OCI-LY1 (cell line): ENCODE data around the gene NEK6.

Experiments
- H2AFZ ChIP-seq: fragments of 200-600 bp; sonication (generic), shearing (Covaris generic); 2 replicates; pipeline ENCODE4 v1.6.0; 2014; ENCODE audit warnings: antibody characterized with exemption, mild to moderate bottlenecking, low read length
- H3F3A ChIP-seq: fragments of 200-600 bp; sonication (generic), shearing (Covaris generic); 2 replicates; pipeline ENCODE4 v1.6.0; 2014; ENCODE audit warnings: mild to moderate bottlenecking, antibody characterized with exemption, low read length, moderate library complexity; ENCODE audit not compliant: insufficient read depth
- H3K27ac ChIP-seq: fragments of 200-600 bp; sonication (generic); 2 replicates; pipeline ENCODE4 v1.5.1; 2014; ENCODE audit warnings: low read length, mixed run types, mild to moderate bottlenecking, low read depth; ENCODE audit not compliant: poor library complexity, severe bottlenecking
- H3K27me3 ChIP-seq: fragments of 200-600 bp; sonication (generic); 2 replicates; pipeline ENCODE4 v1.6.0; 2014; ENCODE audit warnings: antibody characterized with exemption, mild to moderate bottlenecking, low read length, moderate library complexity; ENCODE audit not compliant: insufficient read depth
- H3K36me3 ChIP-seq: fragments of 200-600 bp; sonication (generic); 2 replicates; pipeline ENCODE4 v1.6.1; 2014; ENCODE audit warnings: mild to moderate bottlenecking, antibody characterized with exemption, low read length, moderate library complexity, mixed read lengths; ENCODE audit not compliant: insufficient read depth
- H3K4me1 ChIP-seq: fragments of 200-600 bp; sonication (generic); 2 replicates; pipeline ENCODE4 v1.5.1; 2014; ENCODE audit warnings: mild to moderate bottlenecking, low read length, moderate library complexity; ENCODE audit not compliant: insufficient read depth, severe bottlenecking
- H3K4me2 ChIP-seq: fragments of 200-600 bp; sonication (generic), shearing (Covaris generic); 2 replicates; pipeline ENCODE4 v1.6.1; 2014; ENCODE audit warnings: low read length
- H3K4me3 ChIP-seq: fragments of 200-600 bp; sonication (generic); 2 replicates; pipeline ENCODE4 v1.5.1; 2014; ENCODE audit warnings: low read length, low read depth, mild to moderate bottlenecking, mixed read lengths; ENCODE audit not compliant: poor library complexity, severe bottlenecking
- H3K79me2 ChIP-seq: fragments of 200-600 bp; shearing (Covaris generic); 2 replicates; pipeline ENCODE4 v1.6.1; 2016; ENCODE audit warnings: mixed run types, low read length, mixed read lengths; ENCODE audit not compliant: insufficient read depth
- H3K9ac ChIP-seq: fragments of 200-600 bp; sonication (generic), shearing (Covaris generic); 2 replicates; pipeline ENCODE4 v1.6.1; 2014; ENCODE audit warnings: mild to moderate bottlenecking, low read length, mixed read lengths
- H3K9me2 ChIP-seq: fragments of 200-600 bp; sonication (generic), shearing (Covaris generic); 2 replicates; pipeline ENCODE4 v1.6.1; 2014; ENCODE audit warnings: low read depth, mild to moderate bottlenecking, low read length, mixed read lengths
- H3K9me3 ChIP-seq: fragments of 200-600 bp; shearing (Covaris generic); 2 replicates; pipeline ENCODE4 v1.6.1; 2014; ENCODE audit warnings: low read length, mixed read lengths
- H4K20me1 ChIP-seq: fragments of 200-600 bp; sonication (generic), shearing (Covaris generic); 2 replicates; pipeline ENCODE4 v1.6.0; 2016; ENCODE audit warnings: mild to moderate bottlenecking, low read length; ENCODE audit not compliant: insufficient read depth
- CTCF ChIP-seq: fragments of 200-600 bp; sonication (generic), shearing (Covaris generic); IDR thresholded peaks from 2 replicates; pipeline ENCODE4 v1.5.1; 2017; ENCODE audit warnings: mild to moderate bottlenecking, antibody characterized with exemption, low read length, moderate library complexity, mixed read lengths
- EZH2 ChIP-seq: fragments of 200-600 bp; sonication (generic), shearing (Covaris generic); IDR thresholded peaks from 2 replicates; pipeline ENCODE4 v1.8.0; 2017; ENCODE audit warnings: borderline replicate concordance, mixed run types, mild to moderate bottlenecking, antibody characterized with exemption, low read length, moderate library complexity, mixed read lengths

Gene NEK6

GRCh38 chr9:124331580-124331979 lies 73.8 kb downstream of the NEK6 start:
- no peaks in the 10 kb centered on the region for H3K9me2 ChIP-seq
- H3F3A ChIP-seq: no peaks in the 10 kb centered on the region
- H3K9ac ChIP-seq: no peak overlapping the region
- H3K4me3 ChIP-seq: no peak overlapping the region
- H3K4me1 ChIP-seq: no peaks in the 10 kb centered on the region
- no peak overlapping the region for H3K27ac ChIP-seq
- no peak overlapping the region for H2AFZ ChIP-seq
- no peak overlapping the region for H3K4me2 ChIP-seq
- no peaks in the 10 kb centered on the region for H3K79me2 ChIP-seq
- no peaks in the 10 kb centered on the region for H3K9me3 ChIP-seq
- H4K20me1 ChIP-seq: no peaks in the 10 kb centered on the region
- TF ChIP-seq CTCF: no peak
- no peak for TF ChIP-seq EZH2
- H3K36me3 ChIP-seq: no peaks in the 10 kb centered on the region
- peaks cover 7% of the 10 kb centered on the region for H3K27me3 ChIP-seq

GRCh38 chr9:124332361-124333202 lies 74.8 kb downstream of the NEK6 start:
- Histone ChIP-seq H4K20me1 (no peaks in the 10 kb centered on the region), H3K4me2 (no peak overlapping the region), H2AFZ (no peak overlapping the region), H3K9me2 (no peaks in the 10 kb centered on the region), H3K9me3 (no peaks in the 10 kb centered on the region), H3K4me1 (no peaks in the 10 kb centered on the region), H3K36me3 (no peaks in the 10 kb centered on the region), H3K27ac (no peak overlapping the region), H3K4me3 (no peak overlapping the region), H3K27me3 (peaks cover 6% of the 10 kb centered on the region), H3F3A (no peaks in the 10 kb centered on the region), H3K9ac (no peak overlapping the region), H3K79me2 (no peaks in the 10 kb centered on the region)
- TF ChIP-seq EZH2 (no peak), CTCF (no peak)

GRCh38 chr9:124333203-124333579 lies 75.4 kb downstream of the NEK6 start:
- Histone ChIP-seq H3K4me2 (no peak overlapping the region), H3K4me3 (no peak overlapping the region), H3K36me3 (no peaks in the 10 kb centered on the region), H3K9me3 (no peaks in the 10 kb centered on the region), H3K27me3 (peaks cover 4% of the 10 kb centered on the region; the same call in 1 of the 2 replicates), H3K79me2 (no peaks in the 10 kb centered on the region), H4K20me1 (no peaks in the 10 kb centered on the region), H3K27ac (no peak overlapping the region), H2AFZ (no peak overlapping the region), H3K9me2 (no peaks in the 10 kb centered on the region), H3K9ac (no peak overlapping the region), H3K4me1 (no peaks in the 10 kb centered on the region), H3F3A (no peaks in the 10 kb centered on the region)
- no peak for TF ChIP-seq EZH2
- no peak for TF ChIP-seq CTCF
